ENCODE data around the gene COMMD1.
"Not testable (repeated sequence)": the region's sequence is repeated elsewhere in the genome, so short reads cannot be mapped to it uniquely, and the experiment has no call there.

COMMD1 gene

DNA sequence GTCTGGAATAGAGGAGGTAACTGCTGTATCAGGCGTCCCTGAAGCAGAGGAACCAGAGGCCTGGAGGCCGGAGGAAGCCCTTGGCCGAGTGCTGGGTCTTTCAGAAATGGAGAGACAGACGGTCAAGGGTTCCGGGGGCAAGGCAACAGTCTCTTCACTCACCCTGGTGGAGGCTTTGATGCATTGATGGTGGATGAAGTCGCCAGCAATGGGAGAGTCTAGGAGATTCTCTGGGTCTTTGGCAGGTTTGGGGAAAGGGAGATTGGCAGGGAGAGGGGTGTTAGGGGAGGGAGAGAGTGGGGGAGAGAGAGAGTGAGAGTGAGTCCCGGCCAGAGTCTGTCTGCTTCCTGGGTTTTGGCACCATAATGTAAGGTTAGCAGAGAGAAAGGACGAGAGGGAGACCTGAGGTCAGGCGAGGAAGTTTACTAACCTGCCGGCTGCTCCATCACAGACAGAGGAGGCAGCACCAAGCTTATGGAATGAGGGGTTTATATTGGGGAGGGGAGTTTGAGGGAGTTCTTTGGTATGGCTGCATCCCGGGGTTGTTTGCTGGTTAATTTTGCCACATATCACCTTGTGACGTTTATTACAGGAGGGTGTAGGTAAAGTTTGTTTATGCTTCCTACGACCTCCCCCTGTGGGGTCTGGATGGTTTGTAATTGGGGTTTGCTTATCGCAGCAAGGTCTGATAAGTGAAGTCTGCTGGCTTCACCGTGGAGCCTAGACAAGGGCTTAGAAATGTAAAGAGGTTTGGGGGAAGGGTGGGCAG lies 19.6 kb downstream of the COMMD1 start:
- DNase-seq (ENCODE audit: low read depth, low spot score), result no peak

DNA sequence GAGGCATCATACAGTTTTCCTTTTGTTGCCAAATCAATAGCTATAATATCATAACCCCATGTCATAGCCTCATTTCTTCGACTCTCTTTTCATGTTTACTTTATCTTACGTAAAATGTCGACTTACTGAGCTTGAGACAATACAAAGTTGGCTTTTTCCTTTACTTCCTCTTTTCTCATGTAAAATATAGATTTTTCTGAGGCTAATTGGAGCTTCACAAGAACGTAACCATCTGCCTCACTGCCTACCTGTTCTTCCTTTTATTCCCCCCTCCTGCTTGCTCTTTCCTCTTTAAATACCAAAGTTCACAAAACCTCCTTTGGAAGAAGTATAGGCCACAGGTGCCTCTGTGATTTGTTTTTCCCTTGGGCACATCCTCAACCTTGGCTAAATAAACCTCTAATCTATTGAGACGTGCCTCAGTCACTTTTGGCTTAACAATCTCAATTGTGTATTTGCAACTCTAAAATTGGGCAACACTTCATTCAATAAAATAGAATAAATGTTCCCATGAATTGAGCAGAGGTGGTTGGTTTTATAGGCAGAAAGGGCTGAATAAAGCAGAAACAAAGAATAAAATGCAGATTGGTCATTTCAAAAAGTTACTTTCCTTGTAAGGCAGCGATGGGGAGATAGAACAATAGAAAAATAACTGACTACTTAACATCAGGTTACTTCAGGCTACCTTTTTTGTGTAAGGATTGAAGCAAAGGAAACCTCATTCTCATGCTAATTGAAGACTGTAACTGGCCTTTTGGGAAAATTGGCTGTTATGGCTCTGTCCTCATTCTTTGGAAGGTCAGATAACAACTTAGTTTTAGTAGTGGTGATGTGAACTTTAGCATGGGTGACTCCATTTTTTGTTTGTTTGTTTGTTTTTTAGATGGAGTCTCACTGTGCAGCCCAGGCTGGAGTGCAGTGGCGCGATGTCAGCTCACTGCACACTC lies 21.3 kb downstream of the COMMD1 start:
- no peak for DNase-seq (ENCODE audit: low read depth, low spot score)

DNA sequence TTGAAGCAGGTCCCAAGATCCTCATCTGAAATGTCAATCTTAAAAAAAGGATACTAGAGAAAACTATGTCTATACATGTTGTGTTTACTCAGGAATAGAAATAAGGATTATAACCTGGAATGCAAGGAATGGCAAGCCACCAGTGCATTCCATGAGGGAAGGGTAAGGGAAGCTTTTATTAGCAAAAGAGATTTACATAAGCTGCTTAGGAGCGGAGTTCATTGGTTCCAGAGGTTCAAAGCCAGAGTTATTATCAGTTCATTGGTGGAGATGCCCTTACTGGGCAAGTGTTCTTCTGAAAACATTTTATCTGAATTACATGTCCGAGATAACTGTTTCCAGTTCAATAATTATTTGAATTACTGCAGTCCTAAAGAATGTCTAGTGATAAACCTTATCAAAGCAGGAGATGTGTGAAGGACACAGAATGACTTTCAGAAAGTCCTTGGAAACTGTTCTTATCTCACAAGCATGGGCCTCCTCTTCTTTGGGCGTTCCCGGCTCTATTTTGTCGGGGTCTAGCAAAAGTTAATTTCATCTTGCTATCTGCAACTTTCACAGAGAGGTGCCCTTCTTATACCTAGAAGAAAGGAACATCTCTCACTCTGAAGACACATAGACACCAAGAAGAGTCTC lies 23.5 kb downstream of the COMMD1 start:
- no peak for DNase-seq (ENCODE audit: low read depth, low spot score)

DNA sequence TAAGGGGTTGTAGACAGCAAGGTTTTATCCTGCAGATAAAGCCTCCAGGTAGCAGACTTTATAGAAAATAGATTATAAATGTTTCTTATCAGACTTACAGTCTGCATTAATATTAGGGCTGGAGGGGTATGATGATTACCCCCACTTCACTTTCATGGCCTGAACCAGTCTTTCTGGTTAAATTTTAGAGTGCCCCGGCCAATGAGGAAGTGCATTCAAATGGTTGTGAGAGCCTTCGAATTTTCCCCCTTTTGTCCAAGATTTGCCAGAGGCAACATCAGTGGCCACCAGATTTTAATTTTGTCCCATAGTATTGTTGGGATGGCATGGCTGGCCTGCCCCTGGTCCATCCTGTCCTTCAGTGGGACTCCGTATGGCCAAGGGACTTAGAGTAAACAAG lies 31.6 kb downstream of the COMMD1 start:
- DNase-seq (ENCODE audit: low read depth, low spot score), result no peak

DNA sequence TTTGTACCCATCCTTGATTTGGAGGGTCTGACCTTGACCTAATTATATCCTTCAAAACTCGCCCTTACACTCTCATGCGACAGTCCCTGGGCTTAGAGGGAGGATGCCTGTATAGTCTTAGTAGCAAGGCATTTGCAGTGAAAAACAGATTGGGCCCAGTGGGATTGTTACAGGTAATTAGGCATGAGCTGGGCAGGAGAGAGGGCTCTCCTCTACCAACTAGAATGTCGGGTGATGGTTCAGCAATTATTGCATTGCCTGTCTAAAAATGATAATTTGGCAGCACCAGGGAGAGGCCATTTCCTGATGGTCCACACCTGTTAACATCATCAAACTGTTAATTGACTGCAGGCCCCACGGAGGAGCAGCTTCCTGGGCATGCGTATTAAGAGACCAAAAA lies 32.4 kb downstream of the COMMD1 start:
- no peak for DNase-seq (ENCODE audit: low read depth, low spot score)

DNA sequence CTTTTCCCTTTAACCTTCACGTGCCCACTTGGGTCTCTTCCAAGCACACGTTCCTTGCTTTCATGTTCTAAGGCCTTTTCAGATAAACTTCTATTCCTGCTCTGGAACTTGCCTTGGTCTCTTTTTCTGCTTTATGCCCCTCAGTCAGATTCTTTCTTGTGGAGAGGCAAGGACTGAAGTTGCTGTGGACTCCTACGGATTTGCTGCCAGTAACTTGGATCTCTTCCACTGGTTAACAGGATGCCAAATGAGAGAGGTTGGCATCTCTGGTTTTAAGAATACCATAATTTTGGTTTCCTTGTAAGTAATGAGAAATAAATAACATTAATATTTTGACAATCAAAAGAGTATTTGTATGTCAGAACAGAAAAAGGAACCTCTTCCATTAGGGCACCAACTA lies 33.0 kb downstream of the COMMD1 start:
- no peak for DNase-seq (ENCODE audit: low read depth, low spot score)

DNA sequence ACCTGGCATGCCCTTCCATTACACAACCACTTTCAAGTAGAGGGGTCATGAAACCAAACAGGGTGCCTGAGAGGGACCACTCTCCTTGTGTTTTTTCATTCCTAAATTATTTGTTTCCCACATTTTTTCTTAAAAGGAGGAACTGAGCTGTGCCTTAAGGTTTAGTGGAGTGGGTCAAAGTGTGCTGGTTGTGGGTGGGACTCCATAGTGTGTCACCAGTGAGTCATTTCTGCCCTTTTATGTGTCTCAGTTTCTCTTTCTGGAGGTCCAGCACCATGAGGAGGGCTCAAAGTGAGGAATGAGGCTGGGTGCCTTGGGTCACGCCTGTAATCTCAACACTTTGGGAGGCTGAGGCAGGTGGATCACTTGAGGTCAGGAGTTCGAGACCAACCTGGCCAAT lies 37.8 kb downstream of the COMMD1 start:
- DNase-seq (ENCODE audit: low read depth, low spot score), result no peak

DNA sequence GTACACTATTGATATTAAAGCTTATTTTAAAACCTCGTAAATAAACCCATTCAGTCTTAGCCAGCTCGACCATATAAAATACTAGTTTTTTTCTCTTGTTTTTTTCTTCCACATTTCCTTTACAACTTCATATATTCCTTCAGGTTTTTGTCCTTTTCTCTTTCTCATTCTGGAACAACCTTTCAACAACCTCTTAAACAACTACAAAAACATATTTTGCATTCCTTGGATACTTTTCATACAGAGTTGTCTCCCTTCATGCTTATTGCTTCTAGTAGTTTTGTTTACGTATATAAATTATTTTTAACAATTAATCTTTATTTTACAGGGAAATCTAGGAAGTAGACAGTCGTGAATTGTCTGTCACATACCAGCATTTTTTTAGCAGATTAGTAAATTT lies 41.2 kb downstream of the COMMD1 start:
- no peak for DNase-seq (ENCODE audit: low read depth, low spot score)

DNA sequence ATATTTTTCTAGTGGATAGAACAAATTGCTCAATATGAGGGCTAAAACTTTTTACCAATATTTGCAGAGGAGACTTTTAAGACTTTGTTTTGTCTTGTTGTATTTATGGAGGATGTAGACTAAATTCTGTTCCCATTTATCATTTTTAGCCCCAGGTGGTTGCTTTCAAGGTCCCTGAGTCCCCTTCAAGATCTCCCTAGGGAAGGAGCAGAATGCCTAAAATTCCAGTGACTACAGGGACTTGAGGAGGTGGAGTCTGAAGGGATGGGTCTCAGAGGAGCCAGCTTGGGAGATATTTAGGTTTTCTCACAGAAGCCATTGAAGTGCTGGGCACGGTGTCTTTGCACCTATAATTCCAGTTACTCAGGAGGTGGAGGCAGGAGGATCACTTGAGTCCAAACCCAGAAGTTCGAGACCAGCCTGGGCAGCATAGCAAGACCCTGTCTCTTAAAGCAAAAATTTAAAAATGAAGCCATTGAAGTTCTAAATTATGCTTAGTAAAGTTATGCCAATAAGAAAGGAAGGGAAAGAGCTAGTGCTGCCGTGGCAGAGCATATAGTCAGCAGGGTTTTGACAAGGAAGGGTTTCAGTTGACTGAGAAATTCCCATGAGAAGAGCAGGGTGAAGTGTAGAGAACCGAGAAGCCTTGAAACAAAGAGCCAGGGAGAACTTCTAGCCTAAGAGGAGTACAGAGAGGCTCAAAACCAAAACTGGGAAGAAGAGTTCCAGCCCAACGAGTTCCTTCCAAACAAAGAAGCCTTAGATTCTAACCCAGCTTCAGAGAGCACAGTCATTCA lies 43.4 kb downstream of the COMMD1 start:
- no peak for DNase-seq (ENCODE audit: low read depth, low spot score)

DNA sequence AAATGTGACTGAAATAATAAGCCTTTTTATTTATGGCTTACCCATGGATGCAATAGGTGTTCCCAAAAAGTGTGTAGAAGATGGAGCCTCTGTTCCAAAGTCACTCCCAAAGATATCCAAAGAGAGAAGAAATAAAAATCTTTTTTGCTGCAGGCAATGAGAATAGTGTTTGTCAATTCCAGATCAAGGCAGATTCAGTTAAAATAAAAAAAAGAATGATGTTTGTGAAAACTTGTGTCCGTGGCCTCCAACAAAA lies 43.9 kb downstream of the COMMD1 start:
- DNase-seq (ENCODE audit: low read depth, low spot score), result no peak

DNA sequence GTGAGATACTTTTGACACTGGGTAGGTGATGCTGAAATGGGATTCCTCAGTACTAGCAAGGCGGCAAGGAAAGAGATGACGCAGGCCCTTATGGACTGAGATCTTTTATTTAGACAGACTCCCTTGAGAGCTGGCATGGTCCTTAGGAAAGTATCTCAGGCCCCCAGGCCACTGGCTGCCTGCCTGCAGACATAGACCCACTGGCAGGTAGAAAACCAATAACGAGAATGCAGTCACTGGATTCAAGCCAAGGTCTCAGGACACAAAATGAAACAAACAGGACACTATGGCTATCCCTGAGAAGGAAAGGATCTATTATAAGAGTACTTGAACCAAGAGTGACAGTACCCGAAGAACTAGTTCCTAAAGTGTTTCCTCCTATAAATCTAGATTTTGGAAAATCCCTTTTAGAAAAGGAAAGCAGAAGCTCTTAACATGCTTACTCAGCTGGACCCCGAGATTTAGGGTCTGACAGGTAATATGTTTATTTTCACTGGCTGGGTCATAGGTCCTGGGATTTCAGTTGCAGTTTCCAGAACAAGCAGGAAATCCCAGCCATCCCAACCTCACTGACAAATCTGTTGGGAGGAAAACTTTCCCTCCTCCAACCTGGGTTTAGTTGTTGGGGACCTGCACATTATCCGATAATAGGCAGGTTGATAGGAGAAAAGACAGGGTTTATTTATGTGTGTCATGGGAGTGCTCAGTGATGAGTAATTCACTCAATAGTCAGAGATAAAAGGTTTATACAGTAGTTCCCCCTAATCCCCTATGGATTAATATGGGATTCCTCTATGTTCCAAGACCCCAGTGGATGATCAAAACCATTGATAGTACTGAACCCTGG lies 44.5 kb downstream of the COMMD1 start:
- no peak for DNase-seq (ENCODE audit: low read depth, low spot score)

DNA sequence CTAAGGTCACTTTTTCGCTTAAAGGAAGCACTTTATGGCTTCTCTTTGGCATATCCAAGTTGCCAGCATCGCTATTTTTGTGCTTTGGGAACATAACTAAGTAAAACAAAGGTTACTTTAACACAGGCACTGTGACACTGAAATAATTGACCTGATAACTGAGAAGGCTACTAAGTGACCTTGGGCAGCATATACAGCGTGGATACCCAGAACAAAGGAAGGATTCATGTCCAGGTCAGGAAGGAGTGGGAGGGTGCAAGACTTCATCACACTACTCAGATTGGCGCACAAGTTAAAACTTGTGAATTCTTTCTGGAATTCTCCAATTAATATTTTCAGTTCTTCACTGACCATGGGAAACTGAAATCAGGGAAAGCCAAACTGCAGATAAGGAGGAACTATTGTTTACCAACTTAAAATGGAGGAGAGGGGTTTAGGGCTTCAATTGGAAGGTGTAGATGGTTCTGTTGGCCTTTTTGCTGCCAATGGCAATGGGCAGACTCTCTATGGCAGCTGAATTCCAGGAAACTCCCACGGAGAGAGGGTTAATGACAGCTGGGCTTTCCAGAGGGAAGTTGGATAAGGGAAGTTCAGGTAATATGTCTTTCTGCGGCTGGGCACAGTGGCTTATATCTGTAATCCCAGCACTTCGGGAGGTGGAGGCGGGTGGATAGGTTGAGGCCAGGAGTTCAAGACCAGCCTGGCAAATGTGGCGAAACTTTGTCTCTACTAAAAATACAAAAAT lies 45.3 kb downstream of the COMMD1 start:
- no peak for DNase-seq (ENCODE audit: low read depth, low spot score)

DNA sequence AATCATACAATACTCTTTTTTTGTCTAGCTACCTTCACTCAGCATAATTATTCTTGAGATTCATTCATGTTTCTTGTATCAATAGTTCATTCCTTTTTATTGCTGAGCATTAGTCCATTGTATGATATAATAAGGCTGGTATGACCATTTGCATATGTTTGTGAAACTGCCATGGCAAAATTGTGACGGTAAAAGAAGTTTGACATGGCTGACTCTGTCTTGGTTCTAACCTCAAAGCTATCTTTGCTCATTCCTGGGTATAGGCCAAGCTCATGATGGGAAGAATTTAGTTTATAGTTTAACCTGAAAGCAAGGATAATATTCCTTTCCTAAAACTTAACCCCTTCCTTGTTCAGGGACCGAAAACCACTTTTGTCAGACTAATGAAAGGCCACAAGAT lies 46.4 kb downstream of the COMMD1 start:
- DNase-seq (ENCODE audit: low read depth, low spot score), result no peak

DNA sequence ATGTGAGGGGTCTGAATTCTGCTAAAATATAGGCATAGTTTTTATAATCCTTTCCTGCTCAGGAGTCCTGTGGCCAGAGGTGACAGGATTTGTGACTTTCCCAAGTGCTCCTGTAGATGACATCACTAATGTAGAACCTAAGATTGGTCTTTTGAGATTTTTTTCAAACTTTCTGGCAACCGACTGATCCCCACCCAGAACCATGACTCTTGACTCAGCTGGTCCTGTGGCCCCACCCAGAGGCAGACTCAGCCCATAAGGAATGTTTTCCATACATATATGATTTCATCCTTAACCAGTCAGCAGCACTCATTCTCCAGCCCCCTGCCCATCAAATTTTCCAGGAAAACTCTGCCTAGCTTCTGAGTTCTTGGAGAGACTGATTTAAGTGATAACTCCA lies 46.8 kb downstream of the COMMD1 start:
- no peak for DNase-seq (ENCODE audit: low read depth, low spot score)

DNA sequence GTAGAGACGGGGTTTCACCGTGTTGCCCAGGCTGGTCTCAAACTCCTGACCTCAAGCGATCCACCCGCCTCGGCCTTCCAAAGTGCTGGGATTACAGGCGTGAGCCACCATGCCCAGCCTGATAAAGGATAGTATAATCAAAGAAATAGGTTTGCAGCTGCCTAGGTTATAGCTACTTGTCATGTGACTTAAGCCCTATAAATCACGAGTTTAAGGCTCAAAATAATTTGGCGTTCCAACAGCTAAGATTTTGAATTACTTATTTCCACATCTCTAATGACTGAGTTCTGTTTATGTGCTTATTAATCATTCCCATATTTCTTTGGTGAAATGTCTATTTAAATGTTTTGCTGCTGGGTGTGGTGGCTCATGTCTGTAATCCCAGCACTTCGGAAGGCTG lies 49.4 kb downstream of the COMMD1 start:
- not testable (repeated sequence) for DNase-seq (ENCODE audit: low read depth, low spot score)

DNA sequence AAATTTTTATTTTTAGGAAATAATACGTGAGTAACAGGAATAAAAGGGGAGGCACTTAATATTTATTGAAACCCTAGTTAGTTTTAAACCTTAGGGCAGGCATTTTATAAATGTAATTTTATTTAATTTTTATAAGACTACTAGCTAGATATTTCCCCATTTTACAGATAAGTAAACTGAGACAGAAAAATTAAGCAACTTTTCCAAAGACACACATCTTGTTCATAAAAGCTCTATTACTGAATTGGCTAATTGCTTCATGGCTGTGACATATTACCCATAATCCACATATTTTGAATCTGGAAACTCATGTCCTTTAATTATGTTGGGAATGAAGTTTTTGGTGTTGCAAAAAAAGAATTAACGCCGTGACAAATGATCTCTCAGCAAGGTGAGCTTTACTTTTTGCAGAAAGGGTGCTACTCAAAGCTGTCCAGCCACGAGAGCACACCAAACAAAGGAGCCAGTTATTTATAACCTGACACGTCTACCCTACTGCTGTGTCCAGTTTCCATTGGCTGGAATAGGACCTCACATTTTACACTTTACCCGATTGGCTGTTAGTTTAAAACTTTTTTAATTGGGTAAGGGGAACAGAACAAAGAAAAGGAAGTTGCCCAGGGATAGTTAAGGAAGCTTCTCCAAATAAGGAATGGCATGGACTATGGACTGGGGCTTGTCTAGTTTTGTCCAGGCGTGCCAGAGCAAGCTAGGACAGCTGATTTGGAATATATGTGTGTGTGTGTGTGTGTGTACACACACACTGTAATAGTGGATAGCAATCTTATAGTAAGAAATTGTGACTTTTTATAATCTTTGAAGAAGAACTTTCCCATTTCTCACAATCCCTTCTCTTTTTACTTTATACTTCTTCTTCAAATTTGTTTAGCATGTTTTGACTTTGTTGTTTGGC lies 54.2 kb downstream of the COMMD1 start:
- no peak for DNase-seq (ENCODE audit: low read depth, low spot score)

DNA sequence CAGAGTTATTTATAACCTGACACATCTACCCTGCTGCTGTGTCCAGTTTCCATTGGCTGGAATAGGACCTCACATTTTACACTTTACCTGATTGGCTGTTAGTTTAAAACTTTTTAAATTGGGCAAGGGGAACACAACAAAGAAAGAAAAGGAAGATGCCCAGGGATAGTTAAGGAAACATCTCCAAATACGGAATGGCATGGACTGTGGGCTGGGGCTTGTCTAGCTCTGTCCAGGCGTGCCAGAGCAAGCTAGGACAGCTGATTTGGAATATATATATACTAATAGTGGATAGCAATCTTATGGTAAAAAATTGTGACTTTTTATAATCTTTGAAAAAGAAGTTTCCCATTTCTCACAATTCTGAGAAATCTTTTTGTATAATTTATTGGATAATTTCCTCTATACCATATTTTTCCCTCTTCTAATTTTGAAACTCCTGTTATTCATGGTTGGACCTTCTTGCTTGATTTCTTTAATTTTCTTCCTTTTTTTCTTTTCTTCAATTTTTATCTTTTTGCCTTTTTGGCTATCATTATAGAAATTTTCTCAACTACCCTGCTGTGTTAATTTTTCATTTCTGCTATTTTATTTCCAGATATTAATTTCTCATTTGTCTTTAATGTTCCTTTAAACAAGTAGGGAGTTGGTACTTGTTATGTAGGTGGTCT lies 55.9 kb downstream of the COMMD1 start:
- no peak for DNase-seq (ENCODE audit: low read depth, low spot score)

DNA sequence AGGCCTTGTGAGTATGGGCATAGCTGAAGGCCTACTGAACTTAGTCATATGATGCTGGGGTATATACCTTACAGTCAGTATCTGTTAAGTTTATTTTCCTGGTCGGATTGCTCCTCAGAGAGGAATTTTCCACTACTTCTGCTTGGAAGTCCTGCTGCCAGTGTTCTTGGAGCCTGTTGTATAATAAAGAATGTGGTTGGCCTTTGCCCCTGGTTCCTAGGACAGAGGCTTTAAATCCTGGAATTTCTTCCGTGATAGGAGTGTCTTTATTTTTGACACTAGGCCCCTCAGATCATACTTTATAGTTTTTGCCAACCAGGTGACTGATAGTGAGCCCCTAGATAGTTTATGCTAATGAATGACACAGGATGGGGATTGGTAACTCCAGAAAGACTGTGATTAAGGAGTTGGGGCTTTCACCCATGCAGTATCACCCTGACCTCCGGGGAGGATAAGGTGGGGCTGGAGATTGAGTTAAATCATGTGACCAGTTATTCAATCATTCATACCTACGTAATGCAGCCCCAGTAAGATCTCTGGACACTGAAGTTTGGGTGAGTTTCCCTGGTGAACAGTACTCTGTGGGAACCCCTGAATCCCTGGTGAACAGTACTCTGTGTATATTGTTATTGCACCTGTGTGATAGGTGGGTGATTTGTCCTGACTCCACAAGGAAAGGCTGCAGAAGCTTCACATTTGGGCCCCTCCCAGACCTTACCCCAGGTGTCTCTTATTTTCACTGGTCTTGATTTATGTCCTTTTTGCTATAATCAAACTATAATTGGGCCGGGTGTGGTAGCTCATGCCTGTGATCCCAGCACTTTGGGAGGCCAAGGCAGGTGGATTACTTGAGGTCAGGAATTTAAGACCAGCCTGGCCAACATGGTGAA lies 56.9 kb downstream of the COMMD1 start:
- DNase-seq (ENCODE audit: low read depth, low spot score), result no peak
